ENCODE measurements around the gene SF3A2.

SF3A2 gene

DNA sequence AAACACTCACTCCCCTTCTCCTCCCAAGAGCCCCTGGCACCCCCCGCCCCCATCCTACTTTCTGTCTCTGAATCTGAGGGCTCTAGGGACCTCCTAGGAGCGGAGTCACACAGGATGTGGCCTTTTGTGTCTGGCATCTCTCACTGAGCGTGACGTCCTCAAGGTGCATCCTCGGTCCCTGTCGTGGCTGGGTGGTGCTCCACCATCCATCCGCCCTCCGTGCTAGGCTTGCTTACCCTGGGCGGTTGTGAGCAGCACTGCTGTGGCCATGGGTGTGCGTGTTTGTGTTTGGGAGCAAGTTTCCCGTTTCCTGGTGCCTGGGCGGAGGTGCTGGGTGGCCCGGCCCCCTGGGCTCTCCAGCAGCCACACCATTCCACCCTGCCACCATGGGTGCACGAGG is 12.7 kb upstream of the SF3A2 start:
- TF ChIP-seq EZH2 (IDR thresholded peaks at IDR 0.05; ENCODE audit: borderline replicate concordance, low read length), result no peak
- TF ChIP-seq, protein P1, sequence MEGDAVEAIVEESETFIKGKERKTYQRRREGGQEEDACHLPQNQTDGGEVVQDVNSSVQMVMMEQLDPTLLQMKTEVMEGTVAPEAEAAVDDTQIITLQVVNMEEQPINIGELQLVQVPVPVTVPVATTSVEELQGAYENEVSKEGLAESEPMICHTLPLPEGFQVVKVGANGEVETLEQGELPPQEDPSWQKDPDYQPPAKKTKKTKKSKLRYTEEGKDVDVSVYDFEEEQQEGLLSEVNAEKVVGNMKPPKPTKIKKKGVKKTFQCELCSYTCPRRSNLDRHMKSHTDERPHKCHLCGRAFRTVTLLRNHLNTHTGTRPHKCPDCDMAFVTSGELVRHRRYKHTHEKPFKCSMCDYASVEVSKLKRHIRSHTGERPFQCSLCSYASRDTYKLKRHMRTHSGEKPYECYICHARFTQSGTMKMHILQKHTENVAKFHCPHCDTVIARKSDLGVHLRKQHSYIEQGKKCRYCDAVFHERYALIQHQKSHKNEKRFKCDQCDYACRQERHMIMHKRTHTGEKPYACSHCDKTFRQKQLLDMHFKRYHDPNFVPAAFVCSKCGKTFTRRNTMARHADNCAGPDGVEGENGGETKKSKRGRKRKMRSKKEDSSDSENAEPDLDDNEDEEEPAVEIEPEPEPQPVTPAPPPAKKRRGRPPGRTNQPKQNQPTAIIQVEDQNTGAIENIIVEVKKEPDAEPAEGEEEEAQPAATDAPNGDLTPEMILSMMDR (IDR thresholded peaks at IDR 0.05; ENCODE audit: low read length), result no peak
- H3K9ac ChIP-seq (ENCODE audit: low read length), result no peak overlapping the region
- H3K27ac ChIP-seq (ENCODE audit: low read depth, low read length, poor library complexity, severe bottlenecking), result peak overlapping the region; percentile 64
- peaks cover 40% of the 10 kb centered on the region for H3K36me3 ChIP-seq (ENCODE audit: insufficient read depth, low read length)
- H3K79me2 ChIP-seq (ENCODE audit: insufficient read depth, low read length), result no peaks in the 10 kb centered on the region
- H3K4me1 ChIP-seq (ENCODE audit: insufficient read depth, low read length, severe bottlenecking), result peaks cover 77% of the 10 kb centered on the region
- no peak overlapping the region for H3K4me3 ChIP-seq (ENCODE audit: low read depth, low read length, poor library complexity, severe bottlenecking)
- H3K27me3 ChIP-seq (ENCODE audit: insufficient read depth, low read length), result no peaks in the 10 kb centered on the region
- no peaks in the 10 kb centered on the region for H3K9me3 ChIP-seq (ENCODE audit: low read length)
- H3K9me2 ChIP-seq (ENCODE audit: low read depth, low read length), result no peaks in the 10 kb centered on the region
- no peak overlapping the region for H2AFZ ChIP-seq (ENCODE audit: low read length)
- no peaks in the 10 kb centered on the region for H3F3A ChIP-seq (ENCODE audit: insufficient read depth, low read length)
- H4K20me1 ChIP-seq (ENCODE audit: insufficient read depth, low read length), result no peaks in the 10 kb centered on the region
- no peak overlapping the region; the same call in 1 of the 2 replicates for H3K4me2 ChIP-seq (ENCODE audit: low read length)

DNA sequence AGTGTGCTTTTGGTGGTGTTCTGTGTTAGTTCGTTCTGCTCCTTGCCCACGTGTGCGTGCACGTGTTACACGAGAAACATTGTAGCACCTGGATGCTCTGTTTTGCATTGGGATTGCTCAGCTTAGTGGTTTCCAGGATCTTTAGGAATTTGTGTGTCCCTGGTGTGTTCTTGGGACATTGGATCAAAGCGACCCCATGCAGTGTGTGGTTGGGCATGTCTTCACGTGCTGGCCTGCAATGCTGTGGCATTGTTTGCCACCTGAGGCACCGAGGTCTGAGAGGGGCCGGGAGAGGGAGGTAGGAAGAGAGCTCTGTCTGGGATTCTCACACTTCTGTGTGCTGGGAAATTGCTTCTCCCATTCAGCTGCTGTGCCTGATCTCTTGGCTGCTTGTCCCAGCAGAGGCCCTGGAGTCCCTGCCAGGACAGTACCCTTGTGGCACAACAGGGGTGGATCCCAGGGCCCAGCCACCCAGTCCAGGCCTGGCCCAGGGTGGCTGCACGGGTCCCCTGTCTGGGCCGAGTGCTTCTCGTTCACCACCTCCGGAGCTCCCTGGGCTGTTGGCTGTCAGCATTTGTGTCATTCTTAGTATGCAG is 11.8 kb upstream of the SF3A2 start:
- H3K4me2 ChIP-seq (ENCODE audit: low read length), result no peak overlapping the region
- no peaks in the 10 kb centered on the region for H3F3A ChIP-seq (ENCODE audit: insufficient read depth, low read length)
- H3K9me2 ChIP-seq (ENCODE audit: low read depth, low read length), result no peaks in the 10 kb centered on the region
- no peaks in the 10 kb centered on the region for H3K79me2 ChIP-seq (ENCODE audit: insufficient read depth, low read length)
- no peak overlapping the region for H3K4me3 ChIP-seq (ENCODE audit: low read depth, low read length, poor library complexity, severe bottlenecking)
- TF ChIP-seq, protein P1 (IDR thresholded peaks at IDR 0.05; ENCODE audit: low read length), result no peak
- TF ChIP-seq EZH2 (IDR thresholded peaks at IDR 0.05; ENCODE audit: borderline replicate concordance, low read length), result no peak
- no peaks in the 10 kb centered on the region for H3K9me3 ChIP-seq (ENCODE audit: low read length)
- peaks cover 77% of the 10 kb centered on the region for H3K4me1 ChIP-seq (ENCODE audit: insufficient read depth, low read length, severe bottlenecking)
- no peak overlapping the region for H2AFZ ChIP-seq (ENCODE audit: low read length)
- no peaks in the 10 kb centered on the region for H3K27me3 ChIP-seq (ENCODE audit: insufficient read depth, low read length)
- H3K36me3 ChIP-seq (ENCODE audit: insufficient read depth, low read length), result peaks cover 40% of the 10 kb centered on the region
- H3K27ac ChIP-seq (ENCODE audit: low read depth, low read length, poor library complexity, severe bottlenecking), result peak overlapping the region; percentile 64
- H3K9ac ChIP-seq (ENCODE audit: low read length), result no peak overlapping the region
- no peaks in the 10 kb centered on the region for H4K20me1 ChIP-seq (ENCODE audit: insufficient read depth, low read length)

DNA sequence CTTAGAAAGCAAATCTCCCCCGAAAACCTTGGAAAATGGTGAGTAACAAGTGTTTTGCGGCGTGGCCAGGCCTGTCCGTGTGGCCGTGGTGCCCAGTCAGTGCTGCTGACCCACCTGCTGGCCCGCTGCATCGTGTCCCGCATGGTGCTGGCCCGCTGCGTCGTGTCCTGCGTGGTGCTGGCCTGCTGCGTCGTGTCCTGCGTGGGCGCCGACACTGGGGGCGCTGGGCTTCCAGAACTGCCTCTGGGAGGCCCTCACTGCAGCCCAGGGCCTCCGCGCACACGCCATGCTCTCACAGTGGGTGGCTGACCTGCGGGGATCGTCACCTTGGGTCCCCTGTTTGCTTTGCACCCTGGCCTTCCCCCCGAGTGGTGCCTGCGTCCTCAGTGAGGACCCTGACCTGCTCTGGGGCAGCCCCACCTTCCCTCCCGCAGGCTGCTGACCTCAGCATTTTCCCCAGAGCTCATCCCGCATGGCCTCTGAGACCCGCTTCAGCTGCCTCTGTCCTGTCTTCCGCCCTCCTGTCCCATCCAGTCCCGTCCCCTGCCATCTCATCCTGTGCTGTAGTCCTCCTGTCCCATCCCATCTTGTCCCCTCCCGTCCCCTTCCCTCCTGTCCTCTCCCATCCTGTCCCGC is 11.1 kb upstream of the SF3A2 start:
- Histone ChIP-seq H3K4me3 (ENCODE audit: low read depth, low read length, poor library complexity, severe bottlenecking) (no peak overlapping the region), H4K20me1 (ENCODE audit: insufficient read depth, low read length) (no peaks in the 10 kb centered on the region), H3K36me3 (ENCODE audit: insufficient read depth, low read length) (peaks cover 46% of the 10 kb centered on the region), H3K4me2 (ENCODE audit: low read length) (no peak overlapping the region), H3K9me3 (ENCODE audit: low read length) (no peaks in the 10 kb centered on the region), H3K27ac (ENCODE audit: low read depth, low read length, poor library complexity, severe bottlenecking) (no peak overlapping the region), H3K79me2 (ENCODE audit: insufficient read depth, low read length) (no peaks in the 10 kb centered on the region), H3K9ac (ENCODE audit: low read length) (no peak overlapping the region), H2AFZ (ENCODE audit: low read length) (no peak overlapping the region), H3K27me3 (ENCODE audit: insufficient read depth, low read length) (no peaks in the 10 kb centered on the region), H3K9me2 (ENCODE audit: low read depth, low read length) (no peaks in the 10 kb centered on the region), H3K4me1 (ENCODE audit: insufficient read depth, low read length, severe bottlenecking) (peaks cover 70% of the 10 kb centered on the region), H3F3A (ENCODE audit: insufficient read depth, low read length) (no peaks in the 10 kb centered on the region)
- TF ChIP-seq, protein P1 (IDR thresholded peaks at IDR 0.05; ENCODE audit: low read length), result no peak
- no peak for TF ChIP-seq EZH2 (IDR thresholded peaks at IDR 0.05; ENCODE audit: borderline replicate concordance, low read length)
